Stimulated activated naive CD8-positive, alpha-beta T cell treated with anti-CD3 and anti-CD28 coated beads, Interleukin-15, Interleukin-2, amounts not matched to agents 100 U/mL and 50 U/mL, for 24 hours (primary cell): ENCODE results near the gene ELAC1.

Experiments
- ATAC-seq: fragments of 150-1000 bp; cut with Tn5 transposase; one replicate; pipeline ENCODE4 v1.10.0; 2021
- DNase-seq: peaks from one replicate; pipeline ENCODE4 v3.0.0; 2021

Gene ELAC1

DNA sequence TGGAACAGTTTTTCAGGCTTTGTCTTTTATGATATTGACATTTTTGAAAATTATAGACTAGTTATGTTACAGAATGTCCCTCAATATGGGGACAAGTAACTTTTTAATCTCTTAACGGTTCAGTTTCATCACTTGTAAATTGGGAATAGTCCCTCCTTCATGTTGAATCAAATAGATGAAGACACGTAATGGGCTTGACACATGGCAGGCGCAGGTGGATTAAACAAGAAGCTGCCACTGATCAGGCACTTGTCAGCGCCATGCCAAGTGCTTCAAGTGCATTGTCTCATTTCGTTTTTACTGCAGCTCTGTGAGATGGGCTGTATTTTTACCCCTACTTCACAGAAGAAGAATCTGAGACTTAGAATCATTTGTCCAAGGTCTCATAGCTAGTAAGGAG lies 52.7 kb downstream of the ELAC1 start:
- ATAC-seq (no peak), DNase-seq (no peak)

- ATAC-seq: no peak
- DNase-seq: no peak
Measured at GRCh38 chr18:51021226-51021965, 53.6 kb downstream of the ELAC1 start.

GRCh38 chr18:51025512-51025911 lies 57.7 kb downstream of the ELAC1 start:
- no peak for DNase-seq
- no peak for ATAC-seq

DNA sequence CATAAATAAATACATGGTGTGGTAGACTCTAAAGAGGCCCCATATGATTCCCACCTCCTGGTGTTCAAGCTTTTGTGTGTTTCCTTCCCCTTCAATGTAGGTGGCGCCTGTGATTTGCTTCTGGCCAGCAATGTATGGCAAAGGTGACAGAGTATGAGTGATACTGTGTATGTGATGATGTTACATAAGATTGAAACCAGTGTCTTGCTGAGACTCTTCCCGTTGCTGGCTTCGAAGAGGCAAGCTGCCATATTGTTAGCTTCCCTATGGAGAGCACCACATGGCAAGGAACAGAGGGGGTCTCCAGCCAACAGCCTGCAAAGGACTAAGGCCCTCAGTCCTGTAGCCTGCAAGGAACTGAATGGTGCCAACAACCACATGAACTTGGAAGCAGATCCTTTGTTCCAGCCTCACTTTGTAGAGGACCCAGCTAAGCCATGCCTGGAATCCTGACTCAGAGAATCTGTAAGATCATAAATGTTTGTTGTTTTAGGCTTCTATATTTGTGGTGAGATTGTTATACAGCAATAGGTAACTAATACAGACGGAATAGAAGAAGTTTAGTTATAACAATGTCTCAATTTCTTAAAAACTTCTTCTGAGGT lies 60.5 kb downstream of the ELAC1 start:
- DNase-seq: no peak
- ATAC-seq: no peak

GRCh38 chr18:51029378-51029693 lies 61.5 kb downstream of the ELAC1 start:
- ATAC-seq: no peak
- DNase-seq: no peak

DNA sequence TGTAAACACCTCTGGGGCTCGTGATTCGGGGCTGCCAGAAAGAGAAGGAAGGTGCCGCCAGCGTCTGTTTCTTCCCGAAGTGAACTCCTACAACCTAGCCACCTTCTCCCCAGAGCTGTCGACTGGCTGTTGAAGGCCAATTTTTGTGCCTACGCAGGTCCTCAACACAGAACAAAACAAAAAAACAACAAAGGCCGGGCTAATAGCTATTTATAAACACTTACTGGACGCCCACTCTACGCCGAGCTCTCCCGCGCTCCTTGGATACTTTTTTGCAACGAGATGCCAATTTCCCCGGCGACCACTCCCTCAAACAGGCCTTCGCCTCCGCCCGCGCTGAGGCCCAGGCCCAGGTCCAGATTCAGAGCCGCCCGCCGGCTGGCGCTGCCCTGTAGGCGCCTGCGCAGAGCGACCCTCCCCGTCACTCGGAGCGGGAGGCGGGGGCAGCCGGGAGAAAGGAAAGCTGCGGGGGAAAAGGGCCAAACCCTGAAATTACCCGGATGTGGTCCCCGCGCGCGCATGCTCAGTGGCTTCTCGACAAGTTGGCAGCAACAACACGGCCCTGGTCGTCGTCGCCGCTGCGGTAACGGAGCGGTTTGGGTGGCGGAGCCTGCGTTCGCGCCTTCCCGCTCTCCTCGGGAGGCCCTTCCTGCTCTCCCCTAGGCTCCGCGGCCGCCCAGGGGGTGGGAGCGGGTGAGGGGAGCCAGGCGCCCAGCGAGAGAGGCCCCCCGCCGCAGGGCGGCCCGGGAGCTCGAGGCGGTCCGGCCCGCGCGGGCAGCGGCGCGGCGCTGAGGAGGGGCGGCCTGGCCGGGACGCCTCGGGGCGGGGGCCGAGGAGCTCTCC lies 62.1 kb downstream of the ELAC1 start, which contains the start of gene SMAD4:
Gene SMAD4, plus strand, starts transcription at position 520 of the 843 bp plus-strand sequence. CDS start 16,834 bp downstream, outside the sequence.
- DNase-seq: peak; percentile 99
- peak; percentile 83 for ATAC-seq

DNA sequence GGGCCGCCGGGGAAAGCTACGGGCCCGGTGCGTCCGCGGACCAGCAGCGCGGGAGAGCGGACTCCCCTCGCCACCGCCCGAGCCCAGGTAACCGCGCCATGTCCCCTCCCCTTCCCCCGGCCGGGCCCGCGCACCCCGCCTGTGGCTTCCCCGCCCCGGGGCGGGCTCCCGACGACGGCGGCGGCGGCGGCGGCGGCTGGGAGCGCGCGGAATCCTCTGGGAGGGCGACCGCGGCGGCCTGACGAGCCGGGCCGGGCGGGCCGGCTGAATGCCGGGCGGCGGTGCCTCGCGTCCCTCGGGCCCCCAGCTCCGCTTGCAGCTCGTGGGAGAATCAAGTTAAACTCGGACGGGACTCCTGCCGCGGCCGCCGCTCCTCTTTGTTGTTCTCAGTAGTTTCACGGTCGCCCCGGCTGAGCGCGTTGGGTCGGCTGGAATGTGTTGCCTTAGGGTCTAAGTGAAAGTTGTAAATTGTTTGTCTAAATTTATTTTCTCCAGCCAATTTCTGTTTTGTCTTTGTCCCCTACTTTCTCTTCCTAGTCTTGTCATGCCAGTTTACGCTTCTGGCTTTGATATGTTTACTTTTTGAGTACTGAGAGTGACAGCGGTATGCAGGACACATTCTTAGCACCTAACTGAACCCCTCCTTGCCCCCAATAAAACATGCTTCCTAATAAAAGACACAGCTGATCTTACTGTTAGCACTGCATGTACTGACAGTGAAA lies 62.9 kb downstream of the ELAC1 start:
- peak; percentile 75 for DNase-seq
- peak; percentile 65 for ATAC-seq

GRCh38 chr18:51032193-51032592 lies 64.4 kb downstream of the ELAC1 start:
- ATAC-seq (no peak), DNase-seq (no peak)

- DNase-seq (no peak), ATAC-seq (peak; percentile 52)
Measured at GRCh38 chr18:51037230-51037629, 69.4 kb downstream of the ELAC1 start.
